PC-9 (cell line): ENCODE results near the gene ACSL5.

Source experiments
- EZH2 ChIP-seq: fragments of 200-600 bp; sonication (generic); IDR thresholded peaks from 2 replicates; pipeline ENCODE4 v1.8.0; 2017; ENCODE audit warnings: antibody characterized with exemption, low read depth
- TF ChIP-seq, protein P1 (sequence below): fragments of 200-600 bp; sonication (generic); conservative IDR thresholded peaks from 2 replicates; pipeline ENCODE4 v1.6.1; 2017; ENCODE audit warnings: mixed run types, antibody characterized with exemption, mild to moderate bottlenecking, moderate library complexity

DNA sequence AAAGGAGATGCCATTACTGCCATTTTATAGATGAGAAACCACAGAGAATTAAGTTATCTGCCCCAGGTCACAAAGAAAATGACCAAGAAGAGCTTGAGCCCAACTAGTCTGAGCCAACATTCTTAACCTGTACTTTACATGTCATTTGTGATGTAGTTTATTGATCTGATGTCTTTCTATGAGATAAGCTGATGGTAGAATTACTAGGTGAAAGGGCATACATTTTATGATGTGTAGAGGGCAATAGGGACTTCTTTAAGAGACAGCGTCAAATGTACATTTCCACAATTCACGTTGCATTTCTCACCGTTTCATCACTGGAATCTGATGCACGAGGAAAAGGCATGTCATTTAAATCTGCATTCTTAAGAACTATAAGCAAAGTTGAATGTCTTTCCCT, 11.3 kb downstream of the ACSL5 start:
- TF ChIP-seq, protein P1, sequence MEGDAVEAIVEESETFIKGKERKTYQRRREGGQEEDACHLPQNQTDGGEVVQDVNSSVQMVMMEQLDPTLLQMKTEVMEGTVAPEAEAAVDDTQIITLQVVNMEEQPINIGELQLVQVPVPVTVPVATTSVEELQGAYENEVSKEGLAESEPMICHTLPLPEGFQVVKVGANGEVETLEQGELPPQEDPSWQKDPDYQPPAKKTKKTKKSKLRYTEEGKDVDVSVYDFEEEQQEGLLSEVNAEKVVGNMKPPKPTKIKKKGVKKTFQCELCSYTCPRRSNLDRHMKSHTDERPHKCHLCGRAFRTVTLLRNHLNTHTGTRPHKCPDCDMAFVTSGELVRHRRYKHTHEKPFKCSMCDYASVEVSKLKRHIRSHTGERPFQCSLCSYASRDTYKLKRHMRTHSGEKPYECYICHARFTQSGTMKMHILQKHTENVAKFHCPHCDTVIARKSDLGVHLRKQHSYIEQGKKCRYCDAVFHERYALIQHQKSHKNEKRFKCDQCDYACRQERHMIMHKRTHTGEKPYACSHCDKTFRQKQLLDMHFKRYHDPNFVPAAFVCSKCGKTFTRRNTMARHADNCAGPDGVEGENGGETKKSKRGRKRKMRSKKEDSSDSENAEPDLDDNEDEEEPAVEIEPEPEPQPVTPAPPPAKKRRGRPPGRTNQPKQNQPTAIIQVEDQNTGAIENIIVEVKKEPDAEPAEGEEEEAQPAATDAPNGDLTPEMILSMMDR, result no peak
- TF ChIP-seq EZH2, result no peak
